HepG2 (cell line): ENCODE data around the gene KLB. TPM values are rescaled to one million over a fixed set of nuclear protein-coding genes. Genes with fewer than 3 reads are reported as not detected.

Experiments
- ARHGAP35 ChIP-seq: sonication (generic); formaldehyde crosslinking; IDR thresholded peaks from 2 replicates; pipeline ENCODE4 v1.9.0; 2022; ENCODE audit warnings: mild to moderate bottlenecking, inconsistent platforms, moderate library complexity, missing genetic modification reagents, borderline replicate concordance
- ARID4A ChIP-seq: sonication (generic); formaldehyde crosslinking; IDR thresholded peaks from 2 replicates; pipeline ENCODE4 v1.5.0; 2020; ENCODE audit warnings: mild to moderate bottlenecking, missing genetic modification reagents, borderline replicate concordance
- BRF2 ChIP-seq: sonication (generic); formaldehyde crosslinking; IDR thresholded peaks from 2 replicates; pipeline ENCODE4 v1.8.1; 2022; ENCODE audit warnings: mild to moderate bottlenecking, missing genetic modification reagents
- HES4 ChIP-seq: sonication (generic); formaldehyde crosslinking; IDR thresholded peaks from 2 replicates; pipeline ENCODE4 v1.9.0; 2021; ENCODE audit warnings: mild to moderate bottlenecking, missing genetic modification reagents, borderline replicate concordance
- KDM6A ChIP-seq: IDR thresholded peaks from 2 replicates; pipeline ENCODE4 v1.6.1; 2016; ENCODE audit warnings: low read depth
- LBX2 ChIP-seq: sonication (generic); formaldehyde crosslinking; IDR thresholded peaks from 2 replicates; pipeline ENCODE4 v1.5.0; 2020; ENCODE audit warnings: missing genetic modification reagents, mild to moderate bottlenecking, borderline replicate concordance
- NKX3-1 ChIP-seq: sonication (generic); formaldehyde crosslinking; IDR thresholded peaks from 2 replicates; pipeline ENCODE4 v1.5.0; 2020; ENCODE audit warnings: missing genetic modification reagents
- RARG ChIP-seq: sonication (generic); formaldehyde crosslinking; IDR thresholded peaks from 2 replicates; pipeline ENCODE4 v1.4.0; 2020; ENCODE audit warnings: low read depth, mild to moderate bottlenecking, missing genetic modification reagents
- REXO4 ChIP-seq: sonication (generic); formaldehyde crosslinking; IDR thresholded peaks from 2 replicates; pipeline ENCODE4 v1.8.0; 2022; ENCODE audit warnings: missing genetic modification reagents, mild to moderate bottlenecking, borderline replicate concordance
- SP4 ChIP-seq: sonication (generic); formaldehyde crosslinking; IDR thresholded peaks from 2 replicates; pipeline ENCODE4 v1.8.1; 2023; ENCODE audit warnings: mild to moderate bottlenecking, missing genetic modification reagents
- SP5 ChIP-seq: IDR thresholded peaks from 2 replicates; pipeline ENCODE4 v1.6.1; 2016; ENCODE audit warnings: low read depth, borderline replicate concordance
- TP53 ChIP-seq: sonication (generic); formaldehyde crosslinking; conservative IDR thresholded peaks from 2 replicates; pipeline ENCODE4 v1.4.0; 2020; ENCODE audit warnings: missing genetic modification reagents
- ZBTB44 ChIP-seq: sonication (generic); formaldehyde crosslinking; IDR thresholded peaks from 2 replicates; pipeline ENCODE4 v1.4.0; 2020; ENCODE audit warnings: missing genetic modification reagents
- ZFP36 ChIP-seq: fragments of 150-350 bp; IDR thresholded peaks from 2 replicates; pipeline ENCODE4 v1.6.1; 2018; ENCODE audit warnings: borderline replicate concordance, low read length, low read depth; ENCODE audit not compliant: partially characterized antibody
- ZNF232 ChIP-seq: sonication (generic); formaldehyde crosslinking; IDR thresholded peaks from 2 replicates; pipeline ENCODE4 v1.4.0; 2020; ENCODE audit warnings: missing genetic modification reagents, borderline replicate concordance
- ZNF253 ChIP-seq: sonication (generic); formaldehyde crosslinking; IDR thresholded peaks from 2 replicates; pipeline ENCODE4 v1.8.0; 2022; ENCODE audit warnings: mild to moderate bottlenecking, missing genetic modification reagents, borderline replicate concordance
- ZNF510 ChIP-seq: sonication (generic); formaldehyde crosslinking; IDR thresholded peaks from 2 replicates; pipeline ENCODE4 v1.4.0; 2020; ENCODE audit warnings: low read depth, mild to moderate bottlenecking, missing genetic modification reagents
- ZNF572 ChIP-seq: sonication (generic); formaldehyde crosslinking; IDR thresholded peaks from 2 replicates; pipeline ENCODE4 v1.5.1; 2020; ENCODE audit warnings: mild to moderate bottlenecking, missing genetic modification reagents
- ZNF775 ChIP-seq: sonication (generic); formaldehyde crosslinking; IDR thresholded peaks from 2 replicates; pipeline ENCODE4 v1.4.0; 2020; ENCODE audit warnings: missing genetic modification reagents, mild to moderate bottlenecking, moderate library complexity, borderline replicate concordance
- ZSCAN22 ChIP-seq: sonication (generic); formaldehyde crosslinking; IDR thresholded peaks from 2 replicates; pipeline ENCODE4 v1.4.0; 2020; ENCODE audit warnings: mild to moderate bottlenecking, missing genetic modification reagents
- ZSCAN30 ChIP-seq: sonication (generic); formaldehyde crosslinking; IDR thresholded peaks from 2 replicates; pipeline ENCODE4 v1.5.0; 2020; ENCODE audit warnings: mild to moderate bottlenecking, missing genetic modification reagents
- polyA plus RNA-seq, 8 experiments: library from polyadenylated mRNA; depleted of rRNA in 3 of 8; stranded (reverse) in 7 of 8; unstranded in 1 of 8; fragments of >200 nt; fragmentation: Illumina TruSeq in 4 of 8; extraction: Trizol in 4 of 8; gene quantifications; 2 replicates each; pipeline versions ENCODE4 v1.2.1 to v1.2.3, GENCODE V29; 2011 to 2016; ENCODE audit warnings: low read depth in 4 of 8, missing spikeins in 1 of 8, mixed read lengths in 1 of 8; ENCODE audit not compliant: insufficient read depth in 1 of 8
- total RNA-seq, 5 experiments: library from RNA; depleted of rRNA; stranded (reverse); fragments of >200 nt; fragmentation: Illumina TruSeq; extraction: Trizol; gene quantifications; 2 replicates each; pipeline ENCODE4 v1.2.3, GENCODE V29; 2016; ENCODE audit warnings: low read depth in 1 of 5

KLB gene
- total and polyA plus RNA-seq, 2 of the 13 experiments (the other 11 are each of a cell fraction or from before 2014, with no cell fraction given) = 25.3 to 82.0 TPM

GRCh38 chr4:39375478-39375877 is 31.3 kb upstream of the KLB start (continued):
- TF ChIP-seq ARID4A (CRISPR knock-in tag) (no peak; the same call in 1 of the 2 replicates), ZBTB44 (CRISPR knock-in tag) (no peak), ZNF232 (CRISPR knock-in tag) (no peak), SP5 (CRISPR knock-in tag) (0 out of 2 replicates have a peak, but pooled peaks have one; percentile 18), KDM6A (CRISPR knock-in tag) (peak; percentile 69), REXO4 (CRISPR knock-in tag) (no peak), ZFP36 (no peak), TP53 (CRISPR knock-in tag) (no peak), ZNF572 (CRISPR knock-in tag) (no peak), ZSCAN22 (CRISPR knock-in tag) (no peak), SP4 (CRISPR knock-in tag) (no peak), RARG (CRISPR knock-in tag) (no peak), LBX2 (no peak), BRF2 (CRISPR knock-in tag) (no peak), ZNF253 (CRISPR knock-in tag) (no peak), ZNF510 (CRISPR knock-in tag) (no peak), HES4 (CRISPR knock-in tag) (no peak), ZNF775 (CRISPR knock-in tag) (no peak), ZSCAN30 (no peak), NKX3-1 (no peak), ARHGAP35 (CRISPR knock-in tag) (no peak)
